GM12864 (cell line): Measurements from ENCODE around the gene ANAPC7.

Source experiments
- DNase-seq: peaks from one replicate; pipeline ENCODE4 v3.0.0-alpha.2; 2011; ENCODE audit warnings: low read depth
- H3K4me3 ChIP-seq: 2 replicates; pipeline ENCODE4 v1.5.1; 2011; ENCODE audit warnings: mild to moderate bottlenecking, low read depth, low read length, control low read depth
- CTCF ChIP-seq: IDR thresholded peaks from 2 replicates; pipeline ENCODE4 v1.5.1; 2011; ENCODE audit warnings: low read depth, mild to moderate bottlenecking, moderate library complexity, low read length, control low read depth, inconsistent platforms; ENCODE audit errors: missing control alignments

Gene ANAPC7

GRCh38 chr12:110352401-110352800 lies 51.1 kb downstream of the ANAPC7 start:
- no peak for DNase-seq
- no peak overlapping the region for H3K4me3 ChIP-seq
- TF ChIP-seq CTCF, result no peak

- no peak overlapping the region for H3K4me3 ChIP-seq
- DNase-seq, result no peak
- TF ChIP-seq CTCF, result no peak
Measured at GRCh38 chr12:110351119-110351518, 52.4 kb downstream of the ANAPC7 start.

GRCh38 chr12:110349514-110350151 lies 53.9 kb downstream of the ANAPC7 start:
- no peak for DNase-seq
- H3K4me3 ChIP-seq, result no peak overlapping the region
- TF ChIP-seq CTCF, result no peak

- DNase-seq, result no peak
- no peak overlapping the region for H3K4me3 ChIP-seq
- TF ChIP-seq CTCF, result no peak
Measured at GRCh38 chr12:110349096-110349495, 54.4 kb downstream of the ANAPC7 start.

- no peak for DNase-seq
- H3K4me3 ChIP-seq, result no peak overlapping the region
- no peak for TF ChIP-seq CTCF
Measured at GRCh38 chr12:110348431-110349059, 55.0 kb downstream of the ANAPC7 start.

GRCh38 chr12:110347767-110348166 lies 55.7 kb downstream of the ANAPC7 start:
- no peak overlapping the region for H3K4me3 ChIP-seq
- no peak for TF ChIP-seq CTCF
- no peak for DNase-seq

GRCh38 chr12:110345963-110346362 lies 57.5 kb downstream of the ANAPC7 start:
- DNase-seq, result no peak
- no peak for TF ChIP-seq CTCF
- no peak overlapping the region for H3K4me3 ChIP-seq
